NCI-H526 treated with DMSO at 0.1 percent for 48 hours (cell line): Measurements from ENCODE around the gene TBC1D8.

Source experiments
- DNase-seq: peaks from one replicate; lab custom pipeline; 2025; lab: John Stamatoyannopoulos, UW

TBC1D8 gene

DNA sequence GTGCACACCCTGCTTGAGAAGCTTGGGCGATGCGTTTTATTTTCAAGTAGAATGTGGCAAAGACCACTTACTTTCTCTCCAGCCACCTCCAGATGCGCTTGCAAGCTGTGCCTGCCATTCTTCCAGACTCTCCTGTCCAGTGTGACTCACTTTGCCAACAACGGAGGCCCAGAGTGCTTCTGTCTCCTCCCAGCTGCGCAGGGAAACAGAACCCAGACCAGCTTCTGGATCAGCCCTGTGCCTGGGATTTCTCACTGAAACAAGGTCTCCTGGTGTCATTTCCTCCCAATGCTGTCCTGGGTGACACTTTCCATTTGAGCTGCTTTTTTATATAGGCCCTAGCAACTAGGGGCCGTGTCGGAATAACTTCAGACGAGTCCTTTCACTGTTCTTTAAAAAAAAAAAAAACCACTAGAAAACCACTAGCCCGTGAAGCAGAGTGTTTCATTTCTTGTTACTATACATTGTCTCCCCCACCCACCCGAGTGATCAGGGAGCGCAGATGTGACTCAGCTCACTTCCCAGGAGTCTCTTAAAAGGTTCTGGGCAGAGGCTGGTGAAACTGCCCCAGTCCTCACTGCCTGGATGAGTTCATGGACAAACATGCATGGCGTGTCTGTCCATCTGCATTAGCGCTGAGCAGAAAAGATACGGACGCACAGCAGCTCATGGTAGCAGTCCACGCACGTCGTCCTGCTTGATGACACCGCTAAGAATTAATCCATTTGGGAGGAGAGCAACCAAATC, 174.4 kb downstream of the TBC1D8 start:
- no peak for DNase-seq

GRCh38 chr2:100976061-100976460, 175.1 kb downstream of the TBC1D8 start:
- DNase-seq, result no peak

DNA sequence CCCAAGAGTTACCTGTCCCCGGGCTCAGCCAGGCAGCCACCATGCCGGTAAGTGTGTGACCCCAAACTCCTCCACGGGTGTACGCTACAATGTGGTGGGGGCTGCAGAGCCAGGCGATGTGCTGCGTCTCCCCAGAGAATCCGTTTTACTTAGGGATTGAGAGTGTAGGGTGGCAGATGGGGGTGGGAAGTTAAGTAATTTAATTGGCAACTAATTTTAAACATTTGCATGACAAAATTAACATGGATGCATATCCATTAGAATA, 175.7 kb downstream of the TBC1D8 start:
- no peak for DNase-seq

DNA sequence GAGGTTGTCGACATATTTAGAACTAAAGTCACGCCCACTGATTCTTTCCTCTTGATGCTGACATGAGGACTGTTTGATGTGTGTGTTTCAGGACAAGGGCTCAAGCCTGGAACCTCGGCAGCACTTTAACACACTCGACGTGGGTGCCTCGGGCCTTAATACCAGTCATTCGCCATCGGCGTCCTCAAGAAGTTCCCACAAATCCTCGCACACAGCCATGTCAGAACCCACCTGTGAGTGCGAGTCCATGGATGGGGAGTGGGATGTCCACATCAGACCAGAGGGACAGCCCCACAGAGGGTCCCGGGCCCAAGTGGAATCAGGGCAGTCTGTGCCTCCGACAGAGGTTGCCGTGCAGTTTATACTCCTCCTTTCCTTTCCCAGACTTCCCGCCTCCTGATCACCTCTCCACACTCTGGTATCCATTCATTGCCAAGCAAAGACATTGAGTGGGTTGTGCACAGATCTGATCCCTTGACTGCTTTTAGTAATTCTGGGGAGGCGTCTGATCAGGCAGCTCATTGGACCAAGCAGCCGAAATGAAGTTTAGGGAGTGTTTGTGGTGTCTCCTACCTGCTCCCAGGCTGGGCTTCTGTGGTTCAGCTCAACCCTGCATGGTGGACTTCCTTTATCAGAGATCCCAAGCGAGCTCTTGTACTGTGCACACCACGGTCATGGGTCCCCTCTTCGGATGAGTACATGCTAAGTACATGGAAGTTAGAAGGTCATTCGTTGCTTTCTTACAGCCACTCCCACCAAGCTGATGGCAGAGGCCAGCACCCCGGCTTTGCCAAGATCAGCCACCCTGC, 176.3 kb downstream of the TBC1D8 start:
- no peak for DNase-seq

DNA sequence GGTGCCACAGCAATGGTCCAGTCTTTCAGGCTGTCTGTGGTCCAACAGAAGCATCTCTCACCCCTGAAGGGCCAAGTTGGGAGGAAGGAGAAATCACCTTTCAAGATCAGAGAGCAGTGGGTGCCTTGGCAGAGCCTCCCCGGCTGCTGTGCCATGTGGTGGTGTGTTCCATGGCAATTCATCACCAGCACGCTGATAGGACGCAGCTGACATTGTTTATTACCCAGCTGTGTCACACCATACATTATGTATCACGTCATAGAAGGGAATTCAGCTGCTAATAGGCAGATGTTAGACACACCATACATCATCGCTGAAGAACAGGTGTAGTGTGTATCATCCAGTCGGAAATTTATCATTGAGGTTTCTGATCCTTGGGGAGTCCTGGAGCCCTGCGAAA, 178.7 kb downstream of the TBC1D8 start:
- DNase-seq, result no peak

GRCh38 chr2:100971221-100971620, 180.0 kb downstream of the TBC1D8 start:
- DNase-seq, result no peak

- DNase-seq, result no peak
These were observed 181.2 kb downstream of the TBC1D8 start for GRCh38 chr2:100969998-100970397.

- DNase-seq, result no peak
These were observed 182.7 kb downstream of the TBC1D8 start for GRCh38 chr2:100968146-100969145.

DNA sequence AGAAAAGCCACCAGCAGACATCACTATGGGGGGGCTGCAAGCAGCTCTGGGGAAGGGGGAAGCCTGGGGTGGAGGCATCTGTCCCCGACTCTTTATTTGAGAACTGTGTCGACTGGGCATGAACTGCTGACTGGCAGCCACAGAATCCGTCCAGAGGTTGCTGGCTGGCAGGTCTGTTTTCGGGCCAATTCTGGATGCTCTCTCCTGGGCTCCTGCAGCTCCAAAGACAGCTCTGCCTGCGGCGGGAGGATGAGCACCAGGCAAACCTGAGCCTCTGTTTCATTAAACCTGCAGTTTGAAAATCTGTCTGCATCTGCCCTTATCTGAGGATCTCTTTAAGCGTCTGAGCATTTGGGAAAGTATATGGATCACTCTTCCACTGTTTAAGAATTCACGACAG, 183.5 kb downstream of the TBC1D8 start:
- DNase-seq, result no peak

GRCh38 chr2:100965596-100965995, 185.6 kb downstream of the TBC1D8 start:
- DNase-seq, result no peak

- no peak for DNase-seq
These were observed 186.5 kb downstream of the TBC1D8 start for GRCh38 chr2:100964681-100965169.

DNA sequence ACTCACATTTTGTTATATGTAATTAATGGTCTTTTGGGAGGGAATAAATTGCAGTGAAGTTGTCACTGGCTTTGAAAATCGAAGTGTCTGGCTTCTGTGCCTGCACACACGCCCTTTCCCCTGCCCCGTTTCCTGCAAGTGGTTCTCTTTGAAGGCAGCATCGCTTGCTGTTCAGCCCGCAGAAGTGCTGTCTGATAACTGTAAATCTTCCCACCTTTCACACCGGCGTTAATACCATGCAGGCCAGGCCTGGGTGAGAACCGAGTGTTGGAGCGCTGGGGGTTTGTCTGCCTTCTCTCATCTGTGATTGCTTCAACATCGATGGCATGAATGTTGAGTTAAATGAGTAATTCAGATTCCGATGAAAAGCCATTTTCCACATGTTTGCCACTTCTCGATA, 187.0 kb downstream of the TBC1D8 start:
- DNase-seq, result no peak

DNA sequence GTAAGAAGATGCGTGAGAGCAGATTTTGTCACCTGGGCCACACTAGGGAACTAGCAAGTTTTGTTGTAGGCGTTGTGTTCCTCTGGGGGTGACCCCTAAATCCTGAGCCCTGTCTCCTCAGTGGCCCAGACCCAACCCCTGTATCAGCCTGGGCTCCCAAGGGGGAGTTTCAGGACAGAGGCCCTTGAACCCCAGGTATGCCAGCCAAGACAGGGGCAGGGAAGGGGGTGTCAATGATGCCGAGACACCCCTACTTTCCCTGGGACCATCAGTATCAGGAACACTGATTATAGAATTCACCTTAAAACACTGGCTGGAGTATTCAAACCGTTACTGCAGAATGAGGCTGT, 188.2 kb downstream of the TBC1D8 start:
- DNase-seq, result no peak

DNA sequence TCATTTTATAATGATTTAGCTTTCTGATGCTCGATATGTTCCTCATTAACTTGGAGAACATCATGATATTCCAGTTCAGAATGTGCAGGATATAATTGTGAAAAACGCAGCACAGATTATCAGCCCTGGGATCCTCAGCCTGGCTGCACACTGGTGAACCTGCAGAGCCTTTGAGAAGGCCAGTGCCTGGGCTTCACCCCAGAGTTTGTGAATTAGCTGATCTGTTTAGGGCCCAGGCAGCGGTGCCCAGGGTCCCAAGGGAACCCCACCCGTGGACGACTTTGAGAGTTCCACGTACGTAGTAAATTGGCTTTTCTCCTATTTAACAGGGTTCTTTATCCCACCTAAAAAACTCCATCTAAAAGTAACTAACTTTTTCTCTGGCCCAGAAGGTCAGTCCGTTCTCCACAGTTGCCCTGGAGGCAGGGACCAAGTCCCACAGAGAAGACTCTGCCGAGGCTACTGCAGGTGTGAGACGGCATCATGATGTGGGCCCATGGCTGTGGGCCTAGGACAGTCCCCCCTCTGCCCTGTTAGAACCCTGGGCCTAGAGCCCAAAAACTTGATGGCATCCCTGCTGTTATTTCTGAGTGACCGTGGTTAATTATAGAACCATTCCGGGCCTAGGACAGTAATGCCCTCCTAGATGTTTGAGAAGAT, 188.7 kb downstream of the TBC1D8 start:
- no peak for DNase-seq

GRCh38 chr2:100960688-100961087, 190.5 kb downstream of the TBC1D8 start:
- no peak for DNase-seq

- DNase-seq, result no peak
These were observed 191.8 kb downstream of the TBC1D8 start for GRCh38 chr2:100959225-100959880.

GRCh38 chr2:100957996-100958653, 193.1 kb downstream of the TBC1D8 start:
- no peak for DNase-seq
